Tibial artery (tissue), 4 donors: ENCODE measurements around the gene EML6.

Source experiments
- DNase-seq, 2 donors: peaks; one replicate each; pipeline ENCODE4 v3.0.0-alpha.2; 2019
- H3K27ac ChIP-seq, 2 donors: fragments of 200-600 bp; sonication (generic) in 1 of 2; 1 replicate in 1 of 2; 2 replicates in 1 of 2; pipeline ENCODE4 v1.5.1; 2018 to 2019; ENCODE audit warnings: mild to moderate bottlenecking in 1 of 2
- H3K27me3 ChIP-seq, 2 donors: fragments of 200-600 bp; sonication (generic) in 1 of 2; one replicate each; pipeline versions ENCODE4 v1.5.1 to v1.6.0; 2016 to 2019
- H3K36me3 ChIP-seq, 3 donors: fragments of 200-600 bp; sonication (generic) in 2 of 3; one replicate each; pipeline ENCODE4 v1.5.1; 2016 to 2019; ENCODE audit warnings: mild to moderate bottlenecking in 2 of 3
- H3K4me1 ChIP-seq, 4 donors: fragments of 200-600 bp; sonication (generic) in 2 of 4; 1 replicate in 3 of 4; 2 replicates in 1 of 4; pipeline ENCODE4 v1.5.1; 2016 to 2019
- H3K4me3 ChIP-seq, 2 donors: fragments of 200-600 bp; sonication (generic) in 1 of 2; 1 replicate in 1 of 2; 2 replicates in 1 of 2; pipeline ENCODE4 v1.5.1; 2018 to 2019; ENCODE audit warnings: mild to moderate bottlenecking in 2 of 2
- H3K9me3 ChIP-seq, 3 donors: fragments of 200-600 bp; sonication (generic) in 1 of 3; one replicate each; pipeline ENCODE4 v1.5.1; 2016 to 2019
- CTCF ChIP-seq, 2 experiments: fragments of 200-600 bp in 1 of 2; fragments of 450-650 bp in 1 of 2; IDR thresholded peaks; one replicate each; pipeline ENCODE4 v1.5.1; 2017 to 2019; ENCODE audit warnings: antibody characterized with exemption in 2 of 2, mild to moderate bottlenecking in 1 of 2, moderate library complexity in 1 of 2
- intact Hi-C: fragments of 100-400 bp; cut with DNase I; formaldehyde crosslinking; loops from one replicate; pipeline ENCODE4 v1.15.0; 2023; ENCODE audit warnings: low total_unique reads

The EML6 gene

DNA sequence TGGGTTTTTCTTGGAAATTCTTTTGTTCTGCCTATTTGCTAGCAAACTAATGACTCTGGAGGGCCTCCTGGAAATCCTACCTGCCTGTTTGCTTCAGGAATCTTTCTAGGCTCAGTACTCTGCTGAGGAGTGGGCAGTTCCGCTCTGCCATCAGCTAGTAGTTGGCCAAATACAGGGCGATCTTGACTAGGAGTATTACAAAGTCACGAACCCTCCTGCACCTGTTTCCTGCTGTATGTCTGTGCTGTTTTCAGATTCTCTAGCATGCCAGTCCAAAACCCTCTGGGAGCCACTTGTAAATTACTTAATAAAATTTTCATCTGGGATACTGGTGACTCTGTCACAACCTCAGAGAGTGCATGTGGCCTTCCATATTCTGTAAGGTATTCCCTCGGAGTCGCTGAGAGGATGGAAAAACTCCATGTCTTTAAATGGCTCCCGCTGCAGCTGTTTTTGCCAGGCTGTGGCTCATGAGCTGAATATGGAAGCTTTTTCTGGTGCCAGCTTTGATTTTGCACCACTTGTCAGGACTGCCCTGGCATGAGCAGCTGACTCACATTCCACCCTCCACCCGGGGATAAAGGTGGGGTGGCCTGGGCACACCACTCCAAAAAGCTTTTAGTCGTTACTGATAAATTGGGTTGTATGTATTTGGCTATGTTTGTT lies 203.8 kb downstream of the EML6 start:
- Histone ChIP-seq H3K4me1 (no peaks in the 10 kb centered on the region), H3K9me3 (no peaks in the 10 kb centered on the region), H3K27ac (no peak overlapping the region), H3K36me3 (no peaks in the 10 kb centered on the region), H3K27me3 (no peaks in the 10 kb centered on the region), H3K4me3 (no peak overlapping the region)
- TF ChIP-seq CTCF (IDR thresholded peaks at IDR 0.05): no peak
- no peak for DNase-seq
- intact Hi-C loops: no loop called here

DNA sequence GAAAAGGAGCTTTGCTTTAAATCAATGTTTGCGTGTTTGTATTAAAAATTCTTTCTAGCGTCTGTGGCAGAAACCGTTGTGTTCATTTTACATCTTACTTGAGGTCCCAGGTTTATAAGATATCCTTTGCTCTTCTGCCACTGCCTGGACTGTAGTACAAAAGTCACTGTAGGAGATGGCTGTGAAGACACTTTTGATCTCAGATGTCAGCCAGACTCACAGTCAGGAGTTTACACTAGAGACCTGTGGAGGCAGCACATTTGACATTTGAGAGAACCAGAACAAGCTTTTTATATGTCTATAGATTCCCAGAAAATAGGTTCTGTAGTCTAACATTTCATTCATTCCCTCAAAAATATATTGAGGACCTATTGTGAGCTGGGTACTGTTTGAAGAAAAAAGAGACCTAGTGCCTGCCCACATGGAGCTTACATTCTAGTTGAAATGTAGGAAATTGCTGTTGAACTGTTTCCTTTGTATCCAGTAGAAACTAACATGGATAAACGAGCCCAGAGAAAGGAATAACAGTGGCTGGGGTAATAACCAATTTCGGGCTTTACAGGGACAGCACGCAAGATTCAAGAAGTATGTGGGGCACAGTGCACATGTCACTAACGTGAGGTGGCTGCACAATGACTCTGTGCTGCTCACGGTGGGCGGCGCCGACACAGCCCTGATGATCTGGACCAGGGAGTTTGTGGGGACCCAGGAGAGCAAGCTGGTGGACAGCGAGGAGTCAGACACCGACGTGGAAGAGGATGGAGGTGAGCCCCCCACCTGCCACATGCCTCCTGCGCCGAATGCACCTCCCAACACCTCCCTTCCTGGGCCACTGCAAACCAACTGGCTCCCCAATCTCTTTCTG lies 204.5 kb downstream of the EML6 start:
- intact Hi-C loops: no loop called here
- H3K9me3 ChIP-seq: no peaks in the 10 kb centered on the region
- H3K27me3 ChIP-seq: no peaks in the 10 kb centered on the region
- H3K4me3 ChIP-seq: no peak overlapping the region
- DNase-seq: no peak
- H3K4me1 ChIP-seq: no peaks in the 10 kb centered on the region
- TF ChIP-seq CTCF (IDR thresholded peaks at IDR 0.05): no peak
- H3K27ac ChIP-seq: no peak overlapping the region
- no peaks in the 10 kb centered on the region for H3K36me3 ChIP-seq

- no peak overlapping the region for H3K4me3 ChIP-seq
- no peaks in the 10 kb centered on the region for H3K4me1 ChIP-seq
- H3K9me3 ChIP-seq: no peaks in the 10 kb centered on the region
- intact Hi-C loops: no loop called here
- H3K36me3 ChIP-seq: no peaks in the 10 kb centered on the region
- no peak overlapping the region for H3K27ac ChIP-seq
- no peak for TF ChIP-seq CTCF (IDR thresholded peaks at IDR 0.05)
- DNase-seq: no peak
- H3K27me3 ChIP-seq: no peaks in the 10 kb centered on the region
Measured at GRCh38 chr2:54928719-54929118, 205.3 kb downstream of the EML6 start.

GRCh38 chr2:54931473-54931872 lies 208.0 kb downstream of the EML6 start:
- no peaks in the 10 kb centered on the region for H3K4me1 ChIP-seq
- intact Hi-C loops: no loop called here
- H3K9me3 ChIP-seq: no peaks in the 10 kb centered on the region
- H3K4me3 ChIP-seq: no peak overlapping the region
- H3K27me3 ChIP-seq: no peaks in the 10 kb centered on the region
- H3K36me3 ChIP-seq: no peaks in the 10 kb centered on the region
- no peak for TF ChIP-seq CTCF (IDR thresholded peaks at IDR 0.05)
- H3K27ac ChIP-seq: no peak overlapping the region
- DNase-seq: no peak

DNA sequence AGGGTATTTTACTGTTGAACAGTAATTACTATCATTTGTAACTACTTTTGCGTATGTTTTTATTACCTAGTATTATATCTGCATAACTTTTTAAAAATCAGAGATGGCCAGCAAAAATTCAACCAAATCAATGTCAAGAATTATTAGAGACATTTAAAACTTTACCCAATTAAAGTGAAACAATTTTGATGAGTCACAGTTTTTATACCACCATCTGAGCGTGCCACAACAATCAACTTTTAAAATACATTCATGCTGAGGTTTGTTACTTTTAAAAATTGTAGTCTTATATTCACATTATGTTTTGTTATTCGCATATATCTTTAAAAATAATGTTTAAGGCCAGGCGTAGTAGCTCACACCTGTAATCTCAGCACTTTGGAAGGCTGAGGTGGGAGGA lies 211.9 kb downstream of the EML6 start:
- intact Hi-C loops: no loop called here
- no peak overlapping the region for H3K27ac ChIP-seq
- no peaks in the 10 kb centered on the region for H3K36me3 ChIP-seq
- no peaks in the 10 kb centered on the region for H3K4me1 ChIP-seq
- peaks cover 0 to 9% (median 0%) of the 10 kb centered on the region in 3 donors for H3K9me3 ChIP-seq
- H3K4me3 ChIP-seq: no peak overlapping the region
- TF ChIP-seq CTCF (IDR thresholded peaks at IDR 0.05): no peak
- DNase-seq: no peak
- no peaks in the 10 kb centered on the region for H3K27me3 ChIP-seq
